ENCODE results near the gene RIBC2.

GRCh38 chr22:45476814-45477213 lies 63.3 kb downstream of the RIBC2 start:
- TF ChIP-seq ATF3 (IDR thresholded peaks at IDR 0.05) (no peak), ATF3 (CRISPR knock-in tag; conservative IDR thresholded peaks at IDR 0.05) (no peak), SETDB1 (IDR thresholded peaks at IDR 0.05; ENCODE audit: low read length) (no peak), HDAC1 (IDR thresholded peaks at IDR 0.05) (no peak)
